Gastrocnemius medialis (tissue), 4 donors: ENCODE measurements around the gene PBX1. TPM values are rescaled to one million over a fixed set of nuclear protein-coding genes. Genes with fewer than 3 reads are reported as not detected.
A peak's percentile ranks its signal among the peaks of the same experiment; 100 is the strongest.

Source experiments
- ATAC-seq, 2 donors: fragments of 150-250 bp; one replicate each; pipeline ENCODE4 v1.9.1; 2016
- DNase-seq, 2 donors: peaks; one replicate each; pipeline ENCODE4 v3.0.0-alpha.2; 2019
- H3K27ac ChIP-seq, 4 donors: fragments of 200-600 bp; sonication (generic); 1 replicate in 1 of 4; 2 replicates in 3 of 4; pipeline ENCODE4 v1.5.1; 2016 to 2018; ENCODE audit warnings: mild to moderate bottlenecking in 2 of 4, moderate library complexity in 1 of 4
- H3K27me3 ChIP-seq, 3 donors: fragments of 200-600 bp; sonication (generic) in 2 of 3; 1 replicate in 1 of 3; 2 replicates in 2 of 3; pipeline versions ENCODE4 v1.5.1 to v1.6.0; 2016 to 2019; ENCODE audit warnings: mild to moderate bottlenecking in 1 of 3, moderate library complexity in 1 of 3
- H3K36me3 ChIP-seq, 2 donors: fragments of 200-600 bp; sonication (generic) in 1 of 2; one replicate each; pipeline ENCODE4 v1.5.1; 2017 to 2018
- H3K4me1 ChIP-seq, 2 donors: fragments of 200-600 bp; sonication (generic) in 1 of 2; one replicate each; pipeline ENCODE4 v1.5.1; 2016 to 2017; ENCODE audit warnings: mild to moderate bottlenecking in 2 of 2
- H3K4me3 ChIP-seq, 4 donors: fragments of 200-600 bp; sonication (generic) in 3 of 4; 1 replicate in 1 of 4; 2 replicates in 3 of 4; pipeline ENCODE4 v1.5.1; 2016 to 2019; ENCODE audit warnings: mild to moderate bottlenecking in 2 of 4
- H3K9me3 ChIP-seq, 3 donors: fragments of 200-600 bp; sonication (generic) in 2 of 3; 1 replicate in 1 of 3; 2 replicates in 2 of 3; pipeline ENCODE4 v1.5.1; 2016 to 2019
- POLR2A ChIP-seq, 2 donors: fragments of 450-650 bp; IDR thresholded peaks; one replicate each; pipeline ENCODE4 v1.6.1; 2017; ENCODE audit warnings: antibody characterized with exemption in 2 of 2, mild to moderate bottlenecking in 2 of 2, moderate library complexity in 2 of 2
- in situ Hi-C, 4 donors: fragments of 200-750 bp; cut with MboI; loops; one replicate each; pipeline versions ENCODE4 v1.15.0 to v1.8.0; 2017; ENCODE audit warnings: low sequenced_read_pairs in 4 of 4
- intact Hi-C: fragments of 100-400 bp; cut with DNase I; formaldehyde crosslinking; loops from one replicate; pipeline ENCODE4 v1.15.1; 2023; ENCODE audit warnings: low total_unique reads
- total RNA-seq, 4 donors: library from RNA; depleted of rRNA; stranded (reverse); fragments of >200 nt; gene quantifications; one replicate each; pipeline versions ENCODE4 v1.1.0 to v1.2.3, GENCODE V29; 2016
- TF ChIP-seq, protein P1 (sequence below), 5 experiments: fragments of 450-650 bp in 3 of 5; fragments of 200-600 bp in 2 of 5; sonication (generic) in 2 of 5; IDR thresholded peaks in 4 of 5; conservative IDR thresholded peaks in 1 of 5; 1 replicate in 4 of 5; 2 replicates in 1 of 5; pipeline ENCODE4 v1.5.1; 2016 to 2019; ENCODE audit warnings: antibody characterized with exemption in 5 of 5, mild to moderate bottlenecking in 3 of 5, moderate library complexity in 3 of 5

PBX1 gene
- total RNA-seq, 4 donors from 2014 or later, result 21.7 to 36.5 (median 29.0) TPM

DNA sequence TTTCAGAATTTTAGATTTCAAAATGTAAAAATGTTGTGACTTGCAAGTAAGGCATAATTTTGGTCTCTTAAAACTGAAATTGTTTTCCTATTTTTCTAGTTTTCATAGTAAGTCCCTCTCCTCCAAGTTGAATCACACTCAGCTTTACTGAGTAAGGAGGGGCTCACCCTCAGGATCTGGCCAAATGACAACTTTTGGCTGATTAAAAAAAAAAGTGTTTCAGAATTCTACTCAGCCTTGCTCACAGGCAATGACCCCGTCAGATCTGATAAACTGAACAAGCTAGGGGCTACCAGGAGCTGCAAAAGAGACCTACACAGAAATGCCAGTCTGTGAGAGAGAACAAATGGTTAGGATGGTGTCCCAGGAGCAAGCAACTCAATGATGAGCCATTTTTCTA, 159.8 kb downstream of the PBX1 start:
- ATAC-seq (no peak), DNase-seq (no peak)
- peak overlapping the region in 2 of 4 donors; percentile 83 to 86 for H3K27ac ChIP-seq
- TF ChIP-seq POLR2A (IDR thresholded peaks at IDR 0.05), result no peak
- TF ChIP-seq, protein P1, sequence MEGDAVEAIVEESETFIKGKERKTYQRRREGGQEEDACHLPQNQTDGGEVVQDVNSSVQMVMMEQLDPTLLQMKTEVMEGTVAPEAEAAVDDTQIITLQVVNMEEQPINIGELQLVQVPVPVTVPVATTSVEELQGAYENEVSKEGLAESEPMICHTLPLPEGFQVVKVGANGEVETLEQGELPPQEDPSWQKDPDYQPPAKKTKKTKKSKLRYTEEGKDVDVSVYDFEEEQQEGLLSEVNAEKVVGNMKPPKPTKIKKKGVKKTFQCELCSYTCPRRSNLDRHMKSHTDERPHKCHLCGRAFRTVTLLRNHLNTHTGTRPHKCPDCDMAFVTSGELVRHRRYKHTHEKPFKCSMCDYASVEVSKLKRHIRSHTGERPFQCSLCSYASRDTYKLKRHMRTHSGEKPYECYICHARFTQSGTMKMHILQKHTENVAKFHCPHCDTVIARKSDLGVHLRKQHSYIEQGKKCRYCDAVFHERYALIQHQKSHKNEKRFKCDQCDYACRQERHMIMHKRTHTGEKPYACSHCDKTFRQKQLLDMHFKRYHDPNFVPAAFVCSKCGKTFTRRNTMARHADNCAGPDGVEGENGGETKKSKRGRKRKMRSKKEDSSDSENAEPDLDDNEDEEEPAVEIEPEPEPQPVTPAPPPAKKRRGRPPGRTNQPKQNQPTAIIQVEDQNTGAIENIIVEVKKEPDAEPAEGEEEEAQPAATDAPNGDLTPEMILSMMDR (IDR thresholded peaks at IDR 0.05 in 4 of 5, conservative IDR thresholded peaks at IDR 0.05 in 1 of 5), result no peak
- no peaks in the 10 kb centered on the region for H3K36me3 ChIP-seq
- H3K4me1 ChIP-seq, result peaks cover 69 to 76% of the 10 kb centered on the region in 2 donors
- in situ Hi-C loops, result no loop called here
- no peak overlapping the region for H3K4me3 ChIP-seq
- H3K27me3 ChIP-seq, result no peaks in the 10 kb centered on the region
- intact Hi-C loops, result loop anchor here (2.0 kb wide), 1 partner anchor 32 kb away; no protein-coding TSS in a partner anchor
- H3K9me3 ChIP-seq, result no peaks in the 10 kb centered on the region

GRCh38 chr1:164719676-164720439, 160.9 kb downstream of the PBX1 start:
- in situ Hi-C loops (no loop called here), intact Hi-C loops (loop anchor here (2.0 kb wide), 1 partner anchor 31 kb away; no protein-coding TSS in a partner anchor)
- peak overlapping the region in 2 of 4 donors; percentile 48 to 86 for H3K27ac ChIP-seq

GRCh38 chr1:164720440-164721227, 161.7 kb downstream of the PBX1 start:
- Histone ChIP-seq H3K36me3 (no peaks in the 10 kb centered on the region), H3K4me1 (peaks cover 78 to 82% of the 10 kb centered on the region in 2 donors), H3K4me3 (no peak overlapping the region), H3K27me3 (no peaks in the 10 kb centered on the region), H3K27ac (peak overlapping the region in 3 of 4 donors; percentile 23 to 48 (median 41)), H3K9me3 (no peaks in the 10 kb centered on the region)
- DNase-seq (no peak), ATAC-seq (no peak)
- TF ChIP-seq, protein P1 (IDR thresholded peaks at IDR 0.05 in 4 of 5, conservative IDR thresholded peaks at IDR 0.05 in 1 of 5), result no peak
- TF ChIP-seq POLR2A (IDR thresholded peaks at IDR 0.05), result no peak
- intact Hi-C loops (no loop called here), in situ Hi-C loops (no loop called here)

More at GRCh38 chr1:164719676-164720439, 160.9 kb downstream of the PBX1 start:
- no peaks in the 10 kb centered on the region for H3K36me3 ChIP-seq
- no peaks in the 10 kb centered on the region for H3K27me3 ChIP-seq
- no peaks in the 10 kb centered on the region for H3K9me3 ChIP-seq
- peaks cover 71 to 80% of the 10 kb centered on the region in 2 donors for H3K4me1 ChIP-seq
- DNase-seq (no peak), ATAC-seq (no peak)
- no peak overlapping the region for H3K4me3 ChIP-seq
- TF ChIP-seq, protein P1 (IDR thresholded peaks at IDR 0.05 in 4 of 5, conservative IDR thresholded peaks at IDR 0.05 in 1 of 5), result no peak
- TF ChIP-seq POLR2A (IDR thresholded peaks at IDR 0.05), result no peak

- Histone ChIP-seq H3K4me3 (no peak overlapping the region), H3K4me1 (peaks cover 82 to 84% of the 10 kb centered on the region in 2 donors), H3K27ac (peak overlapping the region in 3 of 4 donors; percentile 23 to 48 (median 41)), H3K9me3 (no peaks in the 10 kb centered on the region), H3K36me3 (no peaks in the 10 kb centered on the region), H3K27me3 (no peaks in the 10 kb centered on the region)
- ATAC-seq, result no peak
- no peak for DNase-seq
- in situ Hi-C loops (no loop called here), intact Hi-C loops (no loop called here)
- TF ChIP-seq, protein P1 (IDR thresholded peaks at IDR 0.05 in 4 of 5, conservative IDR thresholded peaks at IDR 0.05 in 1 of 5), result no peak
- no peak for TF ChIP-seq POLR2A (IDR thresholded peaks at IDR 0.05)
These were observed 162.2 kb downstream of the PBX1 start for GRCh38 chr1:164721228-164721496.
